ENCODE measurements around the gene INMT. TPM values are rescaled to one million over a fixed set of nuclear protein-coding genes. Genes with fewer than 3 reads are reported as not detected.

Gene INMT
- total and polyA plus RNA-seq, 10 of the 15 experiments (the other 5 are each of a cell fraction or from before 2014, with no cell fraction given): 0.03 to 0.20 (median 0.10) TPM; not detected in 7

GRCh38 chr7:30722671-30723070, 29.3 kb upstream of the INMT start:
- H3K27me3 ChIP-seq (replicated peaks in 1 of 2; ENCODE audit: control insufficient read depth in 2 of 2, insufficient read depth in 2 of 2, low read length in 1 of 2): no peaks in the 10 kb centered on the region
- ChIA-PET RAD21 (ENCODE audit: unreplicated experiment) (no interaction called here), POLR2A (no interaction called here), SMC1A (ENCODE audit: uncharacterized antibody, unreplicated experiment) (no interaction called here), CTCF (interaction anchor here (0.8 kb wide), 1 partner anchor 17 kb away, joined by 3 read pairs; no protein-coding TSS in a partner anchor)
- in situ Hi-C loops (cut with MboI): no loop called here
- no peak for FAIRE-seq
- no peak for TF ChIP-seq E4F1 (IDR thresholded peaks at IDR 0.05; ENCODE audit: borderline replicate concordance, partially characterized antibody)
- no peak for TF ChIP-seq JUND (IDR thresholded peaks at IDR 0.05; ENCODE audit: low read depth, low read length)
- no peak for TF ChIP-seq KAT2A (conservative IDR thresholded peaks at IDR 0.05; ENCODE audit: control insufficient read depth, low read depth, low read length)
- TF ChIP-seq NFYA (IDR thresholded peaks at IDR 0.05; ENCODE audit: borderline replicate concordance, low read depth, low read length): no peak
- TF ChIP-seq NBN (IDR thresholded peaks at IDR 0.05): no peak
- TF ChIP-seq RAD51 (IDR thresholded peaks at IDR 0.05): no peak
- no peak for TF ChIP-seq HDGF (IDR thresholded peaks at IDR 0.05)
- TF ChIP-seq ZNF217 (IDR thresholded peaks at IDR 0.05): no peak
- no peak for TF ChIP-seq FOS (IDR thresholded peaks at IDR 0.05; ENCODE audit: borderline replicate concordance, extremely low read depth, insufficient read length)
- no peak for TF ChIP-seq EED (IDR thresholded peaks at IDR 0.05; ENCODE audit: low read depth)
- TF ChIP-seq BRCA1 (IDR thresholded peaks at IDR 0.05; ENCODE audit: low read depth, low read length): no peak
- no peak for TF ChIP-seq NFXL1 (IDR thresholded peaks at IDR 0.05; ENCODE audit: borderline replicate concordance)
- no peak for TF ChIP-seq SP1 (IDR thresholded peaks at IDR 0.05; ENCODE audit: low read depth, low read length)
- TF ChIP-seq EP300 (IDR thresholded peaks at IDR 0.05; ENCODE audit: borderline replicate concordance in 1 of 2, control insufficient read depth in 1 of 2, low read depth in 2 of 2, low read length in 2 of 2): no peak
- TF ChIP-seq BCLAF1 (IDR thresholded peaks at IDR 0.05): no peak
- no peak for TF ChIP-seq TBL1XR1 (IDR thresholded peaks at IDR 0.05; ENCODE audit: low read depth, low read length)
- no peak for TF ChIP-seq JUNB (IDR thresholded peaks at IDR 0.05)
- no peak for TF ChIP-seq YY1 (IDR thresholded peaks at IDR 0.05; ENCODE audit: low read depth, low read length)
- no peak for TF ChIP-seq ZZZ3 (IDR thresholded peaks at IDR 0.05; ENCODE audit: control insufficient read depth, insufficient read length, low read depth)
- no peak for TF ChIP-seq ZBTB33 (IDR thresholded peaks at IDR 0.05)
- H3K4me1 ChIP-seq (ENCODE audit: control insufficient read depth, insufficient read depth, low read length): no peaks in the 10 kb centered on the region
- H3K9ac ChIP-seq (ENCODE audit: control insufficient read depth, insufficient read depth, low read length): no peak overlapping the region
- intact Hi-C loops (cut with micrococcal nuclease; ENCODE audit: unreplicated experiment): no loop called here
- H3K4me3 ChIP-seq: no peak overlapping the region
- peaks cover 1% of the 10 kb centered on the region; the same call in 1 of the 3 replicates for H3K9me3 ChIP-seq (replicated peaks; ENCODE audit: control insufficient read depth, insufficient read depth, low read length)
- H3K27ac ChIP-seq (ENCODE audit: control insufficient read depth, insufficient read depth): no peak overlapping the region
- no peak overlapping the region for H3K4me2 ChIP-seq (ENCODE audit: control insufficient read depth, insufficient read depth)
- no peaks in the 10 kb centered on the region for H3K36me3 ChIP-seq (ENCODE audit: control insufficient read depth in 2 of 2, insufficient read depth in 2 of 2, low read length in 1 of 2)
- no peak overlapping the region for H2AFZ ChIP-seq (ENCODE audit: control insufficient read depth, low read depth, low read length)
- no peak for ATAC-seq
- H3K79me2 ChIP-seq (ENCODE audit: control insufficient read depth, insufficient read depth, low read length): no peaks in the 10 kb centered on the region
- no peaks in the 10 kb centered on the region for H4K20me1 ChIP-seq (ENCODE audit: control insufficient read depth, insufficient read depth)
- BruUV-seq (replicated peaks): no TSS peak
- no peak for DNase-seq (ENCODE audit: low read depth, low spot score)
